K562 (cell line): ENCODE data around the gene GPHN. TPM values are rescaled to one million over a fixed set of nuclear protein-coding genes. Genes with fewer than 3 reads are reported as not detected.

Source experiments
- ATAC-seq: fragments of 200-7000 bp; cut with Tn5 transposase; 3 replicates; pipeline ENCODE4 v1.9.1; 2020; ENCODE audit warnings: moderate library complexity
- BruUV-seq: library from RNA; stranded (reverse); fragments of 400-500 nt; replicated peaks from 2 replicates; lab custom pipeline; 2021; lab: Mats Ljungman, UMichigan
- CTCF ChIA-PET: fragments of 300-600 bp; formaldehyde crosslinking; extraction: SDS; loops from one replicate; lab custom pipeline; 2021; ENCODE audit warnings: low intra/inter-chr PET ratio; lab: Yijun Ruan, JAX
- POLR2A ChIA-PET: fragments of 300-600, 350-650 bp; sonication (Branson Sonifier 250); formaldehyde crosslinking; extraction: SDS; loops from one replicate; lab custom pipeline; 2021; ENCODE audit warnings: antibody characterized with exemption, inconsistent platforms; lab: Yijun Ruan, JAX
- DNase-seq, 4 experiments: peaks; one replicate each; pipeline versions ENCODE4 v3.0.0 to v3.0.0-alpha.2; 2011 to 2018; ENCODE audit warnings: low spot score in 3 of 4, mixed read lengths in 3 of 4; ENCODE audit errors: extremely low read depth in 1 of 4
- FAIRE-seq: peaks from 2 replicates; lab custom pipeline; 2011; peaks lifted over from hg19 to GRCh38; lab: Jason Lieb, UNC
- H2AFZ ChIP-seq: 2 replicates; pipeline ENCODE4 v1.6.0; 2011; ENCODE audit warnings: low read depth, low read length, control low read depth, inconsistent platforms
- H3K27ac ChIP-seq: fragments of 200-600 bp; 3 replicates; pipeline ENCODE4 v1.8.0; 2011; ENCODE audit warnings: low read depth, mild to moderate bottlenecking, control low read depth, inconsistent platforms, low read length, moderate library complexity, mixed read lengths; ENCODE audit errors: extremely low read depth
- H3K27me3 ChIP-seq, 2 experiments: fragments of 300-600 bp in 1 of 2; 2 replicates in 1 of 2; 3 replicates in 1 of 2; pipeline versions ENCODE4 v1.6.0 to v1.8.0; 2011; ENCODE audit warnings: inconsistent platforms in 2 of 2, low read length in 2 of 2, mild to moderate bottlenecking in 1 of 2, mixed read lengths in 1 of 2, moderate library complexity in 1 of 2; ENCODE audit not compliant: control insufficient read depth in 2 of 2, insufficient read depth in 2 of 2
- H3K36me3 ChIP-seq: fragments of 300-600 bp; 3 replicates; pipeline ENCODE4 v1.8.0; 2011; ENCODE audit warnings: mild to moderate bottlenecking, low read length, inconsistent platforms; ENCODE audit not compliant: control insufficient read depth, insufficient read depth
- H3K4me1 ChIP-seq, 2 experiments: fragments of 200-600 bp in 1 of 2; replicated peaks in 1 of 2; 2 replicates in 1 of 2; 3 replicates in 1 of 2; pipeline versions ENCODE4 v1.5.1 to v1.8.0; 2011; ENCODE audit warnings: inconsistent platforms in 2 of 2, low read length in 2 of 2, mild to moderate bottlenecking in 1 of 2, mixed read lengths in 1 of 2, moderate library complexity in 1 of 2; ENCODE audit not compliant: control insufficient read depth in 2 of 2, insufficient read depth in 2 of 2
- H3K4me2 ChIP-seq: 2 replicates; pipeline ENCODE4 v1.6.1; 2011; ENCODE audit warnings: low read length, control low read depth, inconsistent platforms, mixed read lengths; ENCODE audit not compliant: insufficient read depth
- H3K4me3 ChIP-seq: fragments of 200-600 bp; sonication (generic), shearing (Covaris generic); 2 replicates; pipeline ENCODE4 v1.5.1; 2016; ENCODE audit warnings: control low read depth, inconsistent platforms
- H3K79me2 ChIP-seq: fragments of 200-600 bp; 3 replicates; pipeline ENCODE4 v1.8.0; 2011; ENCODE audit warnings: low read length, inconsistent platforms; ENCODE audit not compliant: control insufficient read depth, insufficient read depth
- H3K9ac ChIP-seq, 2 experiments: 2 replicates each; pipeline versions ENCODE4 v1.6.0 to v1.6.1; 2011; ENCODE audit warnings: low read depth in 2 of 2, low read length in 2 of 2, control low read depth in 1 of 2, inconsistent platforms in 1 of 2, mild to moderate bottlenecking in 1 of 2, mixed read lengths in 1 of 2; ENCODE audit not compliant: insufficient read depth in 1 of 2
- H3K9me1 ChIP-seq: one replicate; pipeline ENCODE4 v1.6.0; 2011; ENCODE audit warnings: inconsistent platforms, mild to moderate bottlenecking, low read length, moderate library complexity; ENCODE audit not compliant: control insufficient read depth, insufficient read depth
- H3K9me3 ChIP-seq: replicated peaks from 2 replicates; pipeline ENCODE4 v1.5.1; 2011; ENCODE audit warnings: low read depth, low read length, inconsistent platforms; ENCODE audit not compliant: control insufficient read depth, insufficient read depth
- H4K20me1 ChIP-seq: replicated peaks from 2 replicates; pipeline ENCODE4 v1.6.1; 2011; ENCODE audit warnings: low read length, inconsistent platforms, mixed read lengths; ENCODE audit not compliant: control insufficient read depth, insufficient read depth
- FOXA1 ChIP-seq: fragments of 450-650 bp; IDR thresholded peaks from 2 replicates; pipeline ENCODE4 v1.6.1; 2016; ENCODE audit warnings: mild to moderate bottlenecking, borderline replicate concordance
- MTF1 ChIP-seq: fragments of 250-450 bp; sonication (Bioruptor Pico); IDR thresholded peaks from 2 replicates; pipeline ENCODE4 v1.9.0; 2021; ENCODE audit warnings: moderate library complexity, mild to moderate bottlenecking, inconsistent platforms, borderline replicate concordance
- SRSF3 ChIP-seq: fragments of 200-400 bp; formaldehyde crosslinking; IDR thresholded peaks from 2 replicates; pipeline ENCODE4 v1.6.1; 2016; ENCODE audit warnings: mild to moderate bottlenecking, low read length, moderate library complexity; ENCODE audit not compliant: insufficient read depth
- TOE1 ChIP-seq, 2 experiments: fragments of 450-650 bp in 1 of 2; sonication (generic) in 1 of 2; formaldehyde crosslinking in 1 of 2; IDR thresholded peaks; 2 replicates each; pipeline versions ENCODE4 v1.7.1 to v1.8.0; 2016 to 2022; ENCODE audit warnings: borderline replicate concordance in 2 of 2, mild to moderate bottlenecking in 2 of 2, antibody characterized with exemption in 1 of 2, inconsistent platforms in 1 of 2, low read depth in 1 of 2, missing genetic modification reagents in 1 of 2, moderate library complexity in 1 of 2
- ZNF24 ChIP-seq: fragments of 450-650 bp; IDR thresholded peaks from 2 replicates; pipeline ENCODE4 v1.6.1; 2016
- WGBS: fragments of 100-300 bp; shearing (Covaris generic); methylation state at CpG from one replicate; pipeline ENCODE4 v1.1.6; 2016; ENCODE audit warnings: low coverage, mixed read lengths; ENCODE audit not compliant: insufficient coverage; ENCODE audit errors: missing lambda C conversion rate; 5-methylcytosine and 5-hydroxymethylcytosine counted together
- in situ Hi-C: fragments of 300-500 bp; cut with MboI; formaldehyde crosslinking; loops from 4 replicates; pipeline ENCODE4 v1.15.0; 2018; ENCODE audit warnings: inconsistent platforms, mixed read lengths
- intact Hi-C: fragments of 100-400 bp; cut with micrococcal nuclease; formaldehyde crosslinking; loops from 2 replicates; pipeline ENCODE4 v1.14.2; 2022
- polyA plus RNA-seq, 8 experiments: library from polyadenylated mRNA; depleted of rRNA in 4 of 8; stranded (reverse) in 5 of 8; unstranded in 3 of 8; fragments of >200 nt; fragmentation: Nextera tagmentation in 2 of 8; fragmentation: Illumina TruSeq in 1 of 8; extraction: Ambion mirVana in 2 of 8; extraction: Trizol in 1 of 8; gene quantifications; 2 replicates each; pipeline versions ENCODE4 v1.2.1 to v1.2.3, GENCODE V29; 2011 to 2014; ENCODE audit warnings: inconsistent platforms in 1 of 8, missing spikeins in 1 of 8
- total RNA-seq, 7 experiments: library from RNA; depleted of rRNA in 6 of 7; stranded (reverse); fragments of >200 nt in 6 of 7; fragmentation: Illumina TruSeq in 2 of 7; extraction: Trizol in 2 of 7; gene quantifications; 2 replicates each; pipeline versions ENCODE4 v1.2.1 to v1.2.3, GENCODE V29; 2011 to 2021; ENCODE audit warnings: low replicate concordance in 1 of 7
- TF ChIP-seq, protein P1 (sequence below): fragments of 450-650 bp; IDR thresholded peaks from 2 replicates; pipeline ENCODE4 v1.6.1; 2016; ENCODE audit warnings: missing biosample characterization, missing genetic modification characterization

Gene GPHN
- total and polyA plus RNA-seq, 9 of the 15 experiments (the other 6 are each of a cell fraction or from before 2014, with no cell fraction given) = 5.9 to 16.0 (median 11.4) TPM

DNA sequence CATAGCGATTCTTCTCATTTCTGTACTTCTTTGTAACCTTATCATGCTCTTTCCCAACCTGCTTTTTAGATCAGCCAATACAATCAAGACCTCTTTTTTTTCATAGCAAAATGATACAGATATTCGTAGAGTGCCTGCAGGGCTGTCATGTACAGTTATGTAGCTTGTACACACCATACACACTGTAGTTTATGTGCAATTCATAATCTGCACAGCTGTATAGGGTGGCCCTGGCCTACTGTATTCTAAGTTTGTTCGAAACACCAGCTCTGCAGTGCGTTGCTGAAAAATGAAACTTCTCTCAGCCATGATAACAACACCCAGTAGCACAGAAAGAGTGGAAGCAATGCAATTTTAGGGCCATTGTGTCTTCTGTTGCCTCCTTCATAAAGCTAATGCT lies 717.6 kb downstream of the GPHN start:
- TF ChIP-seq, protein P1, sequence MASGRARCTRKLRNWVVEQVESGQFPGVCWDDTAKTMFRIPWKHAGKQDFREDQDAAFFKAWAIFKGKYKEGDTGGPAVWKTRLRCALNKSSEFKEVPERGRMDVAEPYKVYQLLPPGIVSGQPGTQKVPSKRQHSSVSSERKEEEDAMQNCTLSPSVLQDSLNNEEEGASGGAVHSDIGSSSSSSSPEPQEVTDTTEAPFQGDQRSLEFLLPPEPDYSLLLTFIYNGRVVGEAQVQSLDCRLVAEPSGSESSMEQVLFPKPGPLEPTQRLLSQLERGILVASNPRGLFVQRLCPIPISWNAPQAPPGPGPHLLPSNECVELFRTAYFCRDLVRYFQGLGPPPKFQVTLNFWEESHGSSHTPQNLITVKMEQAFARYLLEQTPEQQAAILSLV = no peak
- TF ChIP-seq ZNF24 (no peak), TOE1 (IDR thresholded peaks at IDR 0.05; ENCODE audit: borderline replicate concordance) (no peak), TOE1 (CRISPR knock-in tag; IDR thresholded peaks at IDR 0.05; ENCODE audit: borderline replicate concordance, low read depth) (no peak), FOXA1 (no peak), MTF1 (no peak), SRSF3 (no peak)
- H3K4me3 ChIP-seq = no peak overlapping the region
- ChIA-PET CTCF (no interaction called here), POLR2A (no interaction called here)
- no peak overlapping the region for H2AFZ ChIP-seq
- no peaks in the 10 kb centered on the region for H3K79me2 ChIP-seq
- WGBS = 7% methylated on average over 4 of the region's 4 CpGs
- no peak overlapping the region for H3K4me2 ChIP-seq
- no peak for ATAC-seq
- no peaks in the 10 kb centered on the region for H3K4me1 ChIP-seq
- intact Hi-C loops = no loop called here
- H3K9ac ChIP-seq = no peak overlapping the region
- no peaks in the 10 kb centered on the region for H4K20me1 ChIP-seq
- H3K27me3 ChIP-seq = no peaks in the 10 kb centered on the region
- H3K9me1 ChIP-seq = no peaks in the 10 kb centered on the region
- no peak for DNase-seq
- no TSS peak for BruUV-seq
- in situ Hi-C loops = no loop called here
- H3K9me3 ChIP-seq = no peaks in the 10 kb centered on the region
- no peaks in the 10 kb centered on the region for H3K36me3 ChIP-seq
- no peak overlapping the region for H3K27ac ChIP-seq
- FAIRE-seq = no peak
